Heart right ventricle (tissue), 16 donors: ENCODE results near the gene IL23R. TPM values are rescaled to one million over a fixed set of nuclear protein-coding genes. Genes with fewer than 3 reads are reported as not detected.
"Not testable (repeated sequence)": the region's sequence is repeated elsewhere in the genome, so short reads cannot be mapped to it uniquely, and the experiment has no call there.

Experiments
- ATAC-seq, 8 donors: fragments of 200-7000 bp; cut with Tn5 transposase; one replicate each; pipeline ENCODE4 v1.9.1; 2020; ENCODE audit warnings: mild to moderate bottlenecking in 8 of 8, moderate library complexity in 8 of 8, moderate number of reproducible peaks in 1 of 8
- DNase-seq, 2 donors: peaks; one replicate each; pipeline ENCODE4 v3.0.0-alpha.2; 2020
- H3K27ac ChIP-seq, 10 donors: fragments of 200-600 bp; sonication (generic) in 2 of 10; one replicate each; pipeline versions ENCODE4 v1.5.0 to v1.8.0; 2020 to 2022; ENCODE audit warnings: mild to moderate bottlenecking in 3 of 10
- H3K27me3 ChIP-seq, 7 donors: fragments of 200-600 bp; one replicate each; pipeline ENCODE4 v1.8.0; 2021 to 2022; ENCODE audit warnings: mild to moderate bottlenecking in 2 of 7
- H3K36me3 ChIP-seq, 9 donors: fragments of 200-600 bp; sonication (generic) in 1 of 9; one replicate each; pipeline versions ENCODE4 v1.5.0 to v1.8.0; 2020 to 2022; ENCODE audit warnings: mild to moderate bottlenecking in 2 of 9
- H3K4me1 ChIP-seq, 9 donors: fragments of 200-600 bp; sonication (generic) in 1 of 9; one replicate each; pipeline versions ENCODE4 v1.5.0 to v1.8.0; 2020 to 2022; ENCODE audit warnings: mild to moderate bottlenecking in 4 of 9
- H3K4me3 ChIP-seq, 10 donors: fragments of 200-600 bp; sonication (generic) in 2 of 10; one replicate each; pipeline versions ENCODE4 v1.5.0 to v1.8.0; 2020 to 2022; ENCODE audit warnings: mild to moderate bottlenecking in 7 of 10, moderate library complexity in 2 of 10
- H3K9me3 ChIP-seq, 11 donors: fragments of 200-600 bp in 10 of 11; sonication (generic) in 2 of 11; one replicate each; pipeline versions ENCODE4 v1.5.0 to v1.8.0; 2013 to 2022; ENCODE audit warnings: mild to moderate bottlenecking in 2 of 11, control low read depth in 1 of 11, moderate library complexity in 1 of 11
- CTCF ChIP-seq, 9 donors: fragments of 200-600 bp; sonication (generic) in 2 of 9; IDR thresholded peaks; one replicate each; pipeline versions ENCODE4 v1.5.0 to v1.8.0; 2021 to 2022; ENCODE audit warnings: antibody characterized with exemption in 9 of 9, mild to moderate bottlenecking in 5 of 9, moderate library complexity in 1 of 9
- WGBS, 2 donors: extraction: QIAGEN DNeasy Blood & Tissue Kit; methylation state at CpG; one replicate each; pipeline ENCODE4 v1.1.7; 2013; ENCODE audit warnings: inconsistent platforms in 1 of 2; 5-methylcytosine and 5-hydroxymethylcytosine counted together
- intact Hi-C, 10 donors: fragments of 100-400 bp; cut with DNase I; formaldehyde crosslinking; loops; one replicate each; pipeline versions ENCODE4 v1.11.1 to v1.14.2; 2022
- polyA plus RNA-seq, 2 donors: library from polyadenylated mRNA; stranded (reverse); fragments of 200-250 nt; gene quantifications; one replicate each; pipeline ENCODE4 v1.2.3, GENCODE V29; 2013
- total RNA-seq, 10 donors: library from RNA; stranded (reverse); fragmentation: NEBNext Ultra II Directional in 3 of 10; extraction: Animal tissue kit (Norgen Biotek cat#: 25700) in 3 of 10; gene quantifications; one replicate each; pipeline versions ENCODE4 v1.2.1 to v1.2.4, GENCODE V29; 2021 to 2023
- donor health status: Arrhythmogenic right ventricular cardiomyopathy.
- donor health status: ischemic (EF 13 %, LVEDD 7.1; RV severe dilation, severe dysfunction).
- donor health status: healthy with polysubstance abuse.
- donor health status: DM: no; HTN: yes; CAD: no.
- donor health status: DM: no; HTN: no; CAD: no.
- donor health status: ischemic (EF 25% LVEDD 6.9; RV normal size, moderate dysfunction).
- donor health status: ischemic (EF 25% LVEDD 5.7; RV mildly dilated, moderate dysfunction).
- donor health status: healthy.
- donor health status: DM: yes; HTN: yes; CAD: no.
- donor health status: Ischemic cardiomyopathy.
- donor health status: ischemic (EF 35%, LVEDD 5.7; RV mildly dilated, moderate dysfunction).
- donor health status: nonischemic (EF 11% LVEDD 7.7; RV severe dilation, severe dysfunction).
- donor health status: DM: yes; HTN: yes; CAD: no.
- donor health status: PGD.
- donor health status: ischemic (EF 29% LVEDD 5.4; RV normal size, mild dysfunction).
- donor health status: nonischemic (EF 23%, LVEDD 6.1; RV moderate dilation, normal function).

Gene IL23R
- total and polyA plus RNA-seq, 12 donors, result not detected

DNA sequence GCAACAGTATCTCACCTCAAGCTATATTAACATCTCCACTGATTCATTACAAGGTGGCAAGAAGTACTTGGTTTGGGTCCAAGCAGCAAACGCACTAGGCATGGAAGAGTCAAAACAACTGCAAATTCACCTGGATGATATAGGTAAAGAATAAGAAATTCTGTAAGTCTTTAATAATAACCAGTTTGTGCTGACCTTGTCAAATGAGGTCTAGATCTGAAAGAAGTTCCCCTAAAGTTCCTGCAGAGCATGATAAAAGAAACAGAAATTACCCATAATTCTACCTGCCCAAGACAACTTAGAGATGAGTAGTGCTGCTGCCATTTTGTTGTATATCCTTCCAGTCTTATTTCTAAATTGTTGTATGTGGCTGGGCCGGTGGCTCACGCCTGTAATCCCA is 34.5 kb downstream of the IL23R start:
- no peaks in the 10 kb centered on the region for H3K4me1 ChIP-seq
- no peak for ATAC-seq
- intact Hi-C loops, result no loop called here
- WGBS, 2 donors, result 95 to 100% methylated on average over 3 of the region's 3 CpGs
- H3K36me3 ChIP-seq, result no peaks in the 10 kb centered on the region
- H3K27ac ChIP-seq, result no peak overlapping the region
- no peaks in the 10 kb centered on the region for H3K27me3 ChIP-seq
- TF ChIP-seq CTCF (IDR thresholded peaks at IDR 0.05), result no peak
- H3K9me3 ChIP-seq, result no peaks in the 10 kb centered on the region
- H3K4me3 ChIP-seq, result no peak overlapping the region
- no peak for DNase-seq

- Histone ChIP-seq H3K27ac (no peak overlapping the region), H3K9me3 (no peaks in the 10 kb centered on the region), H3K27me3 (no peaks in the 10 kb centered on the region), H3K4me3 (no peak overlapping the region), H3K4me1 (no peaks in the 10 kb centered on the region), H3K36me3 (no peaks in the 10 kb centered on the region)
- no peak for TF ChIP-seq CTCF (IDR thresholded peaks at IDR 0.05)
- WGBS, 2 donors, result 82 to 94% methylated on average over 1 of the region's 1 CpG
- ATAC-seq (no peak), DNase-seq (no peak)
- intact Hi-C loops, result no loop called here
These were observed 35.6 kb downstream of the IL23R start for GRCh38 chr1:67201891-67202290.

GRCh38 chr1:67204298-67204980 is 38.2 kb downstream of the IL23R start:
- DNase-seq (no peak), ATAC-seq (no peak)
- Histone ChIP-seq H3K4me3 (no peak overlapping the region), H3K27ac (no peak overlapping the region), H3K27me3 (no peaks in the 10 kb centered on the region), H3K9me3 (no peaks in the 10 kb centered on the region), H3K36me3 (no peaks in the 10 kb centered on the region), H3K4me1 (no peaks in the 10 kb centered on the region)
- WGBS, 2 donors, result 71 to 79% methylated on average over 8 of the region's 8 CpGs
- no peak for TF ChIP-seq CTCF (IDR thresholded peaks at IDR 0.05)
- intact Hi-C loops, result no loop called here

GRCh38 chr1:67207398-67207797 is 41.1 kb downstream of the IL23R start:
- not testable (repeated sequence) for H3K27ac ChIP-seq, H3K9me3 ChIP-seq, ATAC-seq, DNase-seq, H3K4me3 ChIP-seq, H3K36me3 ChIP-seq, H3K27me3 ChIP-seq, H3K4me1 ChIP-seq
- whole genome bisulfite sequencing, 2 donors, result 89% methylated on average over 5 of the region's 5 CpGs
- intact Hi-C loops, result loop anchor here in 1 of 10 donors (5.0 kb wide), 1 partner anchor 210 kb away; no protein-coding TSS in a partner anchor

- no peak for TF ChIP-seq CTCF (IDR thresholded peaks at IDR 0.05)
- H3K9me3 ChIP-seq, result no peaks in the 10 kb centered on the region
- H3K27ac ChIP-seq, result no peak overlapping the region
- ATAC-seq (no peak), DNase-seq (no peak)
- no peaks in the 10 kb centered on the region for H3K27me3 ChIP-seq
- 74 to 88% methylated on average over 2 of the region's 2 CpGs for WGBS, 2 donors
- intact Hi-C loops, result loop anchor here in 1 of 10 donors (5.0 kb wide), 1 partner anchor 211 kb away; no protein-coding TSS in a partner anchor
- H3K36me3 ChIP-seq, result no peaks in the 10 kb centered on the region
- H3K4me3 ChIP-seq, result no peak overlapping the region
- H3K4me1 ChIP-seq, result peaks cover 0 to 3% (median 0%) of the 10 kb centered on the region in 9 donors
These were observed 42.0 kb downstream of the IL23R start for GRCh38 chr1:67208217-67208616.
